ENCODE results near the gene TRIM9.
"Not testable (repeated sequence)": the region's sequence is repeated elsewhere in the genome, so short reads cannot be mapped to it uniquely, and the experiment has no call there.

The TRIM9 gene

GRCh38 chr14:50961605-50962221 lies 133.2 kb downstream of the TRIM9 start:
- no peak for DNase-seq (ENCODE audit: low read depth)

- no peak for DNase-seq (ENCODE audit: low read depth)
Measured at GRCh38 chr14:50957296-50957695, 137.6 kb downstream of the TRIM9 start.

- DNase-seq (ENCODE audit: low read depth), result not testable (repeated sequence)
Measured at GRCh38 chr14:50956421-50956820, 138.5 kb downstream of the TRIM9 start.

- DNase-seq (ENCODE audit: low read depth), result no peak
Measured at GRCh38 chr14:50955373-50956043, 139.4 kb downstream of the TRIM9 start.

GRCh38 chr14:50954811-50955372 lies 140.0 kb downstream of the TRIM9 start:
- no peak for DNase-seq (ENCODE audit: low read depth)

- no peak for DNase-seq (ENCODE audit: low read depth)
Measured at GRCh38 chr14:50953502-50953901, 141.4 kb downstream of the TRIM9 start.

GRCh38 chr14:50951032-50951431 lies 143.9 kb downstream of the TRIM9 start:
- no peak for DNase-seq (ENCODE audit: low read depth)

GRCh38 chr14:50948205-50948604 lies 146.7 kb downstream of the TRIM9 start:
- DNase-seq (ENCODE audit: low read depth), result no peak

- no peak for DNase-seq (ENCODE audit: low read depth)
Measured at GRCh38 chr14:50947446-50947845, 147.5 kb downstream of the TRIM9 start.

GRCh38 chr14:50946234-50946935 lies 148.5 kb downstream of the TRIM9 start:
- no peak for DNase-seq (ENCODE audit: low read depth)

GRCh38 chr14:50944647-50945413 lies 150.1 kb downstream of the TRIM9 start:
- no peak for DNase-seq (ENCODE audit: low read depth)

GRCh38 chr14:50943943-50944646 lies 150.8 kb downstream of the TRIM9 start, which contains the start of gene PYGL:
TSS of gene PYGL (minus strand) at chr14:50944483. CDS start at chr14:50944403, 80 bp downstream.
- DNase-seq (ENCODE audit: low read depth), result no peak

GRCh38 chr14:50943261-50943942 lies 151.5 kb downstream of the TRIM9 start:
- DNase-seq (ENCODE audit: low read depth), result no peak

GRCh38 chr14:50941638-50942037 lies 153.3 kb downstream of the TRIM9 start:
- DNase-seq (ENCODE audit: low read depth), result not testable (repeated sequence)

- DNase-seq (ENCODE audit: low read depth), result no peak
Measured at GRCh38 chr14:50941151-50941550, 153.8 kb downstream of the TRIM9 start.

- no peak for DNase-seq (ENCODE audit: low read depth)
Measured at GRCh38 chr14:50937800-50938199, 157.1 kb downstream of the TRIM9 start.

GRCh38 chr14:50937325-50937724 lies 157.6 kb downstream of the TRIM9 start:
- DNase-seq (ENCODE audit: low read depth), result no peak

- DNase-seq (ENCODE audit: low read depth), result no peak
Measured at GRCh38 chr14:50936882-50937281, 158.0 kb downstream of the TRIM9 start.

- no peak for DNase-seq (ENCODE audit: low read depth)
Measured at GRCh38 chr14:50936016-50936340, 158.9 kb downstream of the TRIM9 start.

GRCh38 chr14:50935126-50936015 lies 159.5 kb downstream of the TRIM9 start:
- DNase-seq (ENCODE audit: low read depth), result no peak

Data from stimulated activated CD8-positive, alpha-beta memory T cell treated with anti-CD3 and anti-CD28 coated beads, Interleukin-12 subunit alpha, Interleukin-12 subunit beta, amount 100 ng/mL, for 1 hour (primary cell).